Peyer's patch (tissue), 4 donors: ENCODE measurements around the gene DYTN.

ENCODE experiments used
- POLR2A ChIP-seq, 2 donors: fragments of 450-650 bp; IDR thresholded peaks; one replicate each; pipeline ENCODE4 v1.5.1; 2017; ENCODE audit warnings: antibody characterized with exemption in 2 of 2, mild to moderate bottlenecking in 2 of 2, moderate library complexity in 2 of 2
- TF ChIP-seq, protein P1 (sequence below), 6 experiments: fragments of 450-650 bp in 4 of 6; fragments of 200-600 bp in 2 of 6; sonication (generic) in 1 of 6; IDR thresholded peaks; one replicate each; pipeline ENCODE4 v1.5.1; 2017 to 2019; ENCODE audit warnings: antibody characterized with exemption in 6 of 6, mild to moderate bottlenecking in 3 of 6, moderate library complexity in 1 of 6

- TF ChIP-seq POLR2A (IDR thresholded peaks at IDR 0.05): no peak
- TF ChIP-seq, protein P1, sequence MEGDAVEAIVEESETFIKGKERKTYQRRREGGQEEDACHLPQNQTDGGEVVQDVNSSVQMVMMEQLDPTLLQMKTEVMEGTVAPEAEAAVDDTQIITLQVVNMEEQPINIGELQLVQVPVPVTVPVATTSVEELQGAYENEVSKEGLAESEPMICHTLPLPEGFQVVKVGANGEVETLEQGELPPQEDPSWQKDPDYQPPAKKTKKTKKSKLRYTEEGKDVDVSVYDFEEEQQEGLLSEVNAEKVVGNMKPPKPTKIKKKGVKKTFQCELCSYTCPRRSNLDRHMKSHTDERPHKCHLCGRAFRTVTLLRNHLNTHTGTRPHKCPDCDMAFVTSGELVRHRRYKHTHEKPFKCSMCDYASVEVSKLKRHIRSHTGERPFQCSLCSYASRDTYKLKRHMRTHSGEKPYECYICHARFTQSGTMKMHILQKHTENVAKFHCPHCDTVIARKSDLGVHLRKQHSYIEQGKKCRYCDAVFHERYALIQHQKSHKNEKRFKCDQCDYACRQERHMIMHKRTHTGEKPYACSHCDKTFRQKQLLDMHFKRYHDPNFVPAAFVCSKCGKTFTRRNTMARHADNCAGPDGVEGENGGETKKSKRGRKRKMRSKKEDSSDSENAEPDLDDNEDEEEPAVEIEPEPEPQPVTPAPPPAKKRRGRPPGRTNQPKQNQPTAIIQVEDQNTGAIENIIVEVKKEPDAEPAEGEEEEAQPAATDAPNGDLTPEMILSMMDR (IDR thresholded peaks at IDR 0.05): no peak
These were observed 34.6 kb downstream of the DYTN start for GRCh38 chr2:206683546-206683945.
